GM12878 (cell line): ENCODE data around the gene LILRB3. TPM values are rescaled to one million over a fixed set of nuclear protein-coding genes. Genes with fewer than 3 reads are reported as not detected.
A peak's percentile ranks its signal among the peaks of the same experiment; 100 is the strongest.

ENCODE experiments used
- ATAC-seq: fragments of 200-7000 bp; cut with Tn5 transposase; 3 replicates; pipeline ENCODE4 v1.9.1; 2020; ENCODE audit warnings: mild to moderate bottlenecking, moderate library complexity
- BruUV-seq: library from RNA; stranded (reverse); fragments of 400-500 nt; replicated peaks from 2 replicates; lab custom pipeline; 2021; lab: Mats Ljungman, UMichigan
- CTCF ChIA-PET: fragments of 300-600 bp; sonication (Branson Sonifier 250); formaldehyde crosslinking; extraction: SDS; loops from one replicate; lab custom pipeline; 2021; ENCODE audit warnings: inconsistent platforms; lab: Yijun Ruan, JAX
- POLR2A ChIA-PET: fragments of 350-600 bp; formaldehyde crosslinking; extraction: SDS; loops from one replicate; lab custom pipeline; 2021; ENCODE audit warnings: inconsistent platforms; lab: Charles Lee
- RAD21 ChIA-PET: fragments of 300-600 bp; sonication (Branson Sonifier 250); formaldehyde crosslinking; loops from one replicate; lab custom pipeline; 2023; ENCODE audit warnings: antibody characterized with exemption; ENCODE audit not compliant: unreplicated experiment; lab: Charles Lee
- SMC1A ChIA-PET: fragments of 300-600 bp; sonication (Branson Sonifier 250); formaldehyde crosslinking; loops from one replicate; lab custom pipeline; 2023; ENCODE audit not compliant: unreplicated experiment, uncharacterized antibody; lab: Charles Lee
- DNase-seq: peaks from one replicate; pipeline ENCODE4 v3.0.0-alpha.2; 2011; ENCODE audit warnings: low read depth, low spot score
- FAIRE-seq: peaks from 3 replicates; lab custom pipeline; 2011; peaks lifted over from hg19 to GRCh38; lab: Jason Lieb, UNC
- H2AFZ ChIP-seq: 2 replicates; pipeline ENCODE4 v1.6.0; 2011; ENCODE audit warnings: low read depth, low read length, control low read depth; ENCODE audit not compliant: control insufficient read depth
- H3K27ac ChIP-seq: 2 replicates; pipeline ENCODE4 v1.5.1; 2011; ENCODE audit warnings: control low read depth; ENCODE audit not compliant: control insufficient read depth, insufficient read depth
- H3K27me3 ChIP-seq, 2 experiments: replicated peaks in 1 of 2; 2 replicates each; pipeline versions ENCODE4 v1.6.0 to v1.6.1; 2011; ENCODE audit warnings: low read length in 1 of 2; ENCODE audit not compliant: control insufficient read depth in 2 of 2, insufficient read depth in 2 of 2
- H3K36me3 ChIP-seq, 2 experiments: 2 replicates each; pipeline ENCODE4 v1.5.1; 2011; ENCODE audit warnings: low read length in 1 of 2; ENCODE audit not compliant: control insufficient read depth in 2 of 2, insufficient read depth in 2 of 2
- H3K4me1 ChIP-seq: 2 replicates; pipeline ENCODE4 v1.6.1; 2011; ENCODE audit warnings: mild to moderate bottlenecking, low read length, moderate library complexity, mixed read lengths; ENCODE audit not compliant: control insufficient read depth, insufficient read depth
- H3K4me2 ChIP-seq: 2 replicates; pipeline ENCODE4 v1.6.0; 2011; ENCODE audit warnings: control low read depth; ENCODE audit not compliant: control insufficient read depth, insufficient read depth
- H3K4me3 ChIP-seq: fragments of 200-600 bp; sonication (generic); 2 replicates; pipeline ENCODE4 v1.5.1; 2016
- H3K79me2 ChIP-seq: 2 replicates; pipeline ENCODE4 v1.6.0; 2011; ENCODE audit warnings: low read length; ENCODE audit not compliant: control insufficient read depth, insufficient read depth
- H3K9ac ChIP-seq: 2 replicates; pipeline ENCODE4 v1.8.0; 2011; ENCODE audit warnings: low read length, control low read depth, mixed read lengths; ENCODE audit not compliant: control insufficient read depth, insufficient read depth
- H3K9me3 ChIP-seq: replicated peaks from 3 replicates; pipeline ENCODE4 v1.5.1; 2011; ENCODE audit warnings: mild to moderate bottlenecking, low read length; ENCODE audit not compliant: control insufficient read depth, insufficient read depth
- H4K20me1 ChIP-seq: 2 replicates; pipeline ENCODE4 v1.6.0; 2011; ENCODE audit not compliant: control insufficient read depth, insufficient read depth
- BACH1 ChIP-seq: fragments of 450-650 bp; IDR thresholded peaks from 2 replicates; pipeline ENCODE4 v1.6.1; 2017; ENCODE audit warnings: mild to moderate bottlenecking, borderline replicate concordance
- BHLHE40 ChIP-seq, 2 experiments: fragments of 450-650 bp in 1 of 2; IDR thresholded peaks; 2 replicates each; pipeline ENCODE4 v1.6.1; 2011 to 2017; ENCODE audit warnings: low read depth in 2 of 2, borderline replicate concordance in 1 of 2, improper control_type of control experiment in 1 of 2, low read length in 1 of 2, mild to moderate bottlenecking in 1 of 2
- CEBPB ChIP-seq, 2 experiments: fragments of 150-350 bp in 1 of 2; IDR thresholded peaks; 2 replicates each; pipeline ENCODE4 v1.6.1; 2012 to 2014; ENCODE audit warnings: low read depth in 2 of 2, low read length in 2 of 2, borderline replicate concordance in 1 of 2, inconsistent platforms in 1 of 2
- ETV6 ChIP-seq, 2 experiments: fragments of 450-650 bp in 1 of 2; IDR thresholded peaks in 1 of 2; conservative IDR thresholded peaks in 1 of 2; 2 replicates each; pipeline ENCODE4 v1.6.1; 2014; ENCODE audit warnings: antibody characterized with exemption in 1 of 2, borderline replicate concordance in 1 of 2, low read depth in 1 of 2, mild to moderate bottlenecking in 1 of 2, moderate library complexity in 1 of 2
- FOXK2 ChIP-seq: fragments of 450-650 bp; IDR thresholded peaks from 2 replicates; pipeline ENCODE4 v1.6.1; 2017; ENCODE audit warnings: mild to moderate bottlenecking, moderate library complexity
- GATAD2B ChIP-seq: fragments of 450-650 bp; conservative IDR thresholded peaks from 2 replicates; pipeline ENCODE4 v1.6.1; 2017; ENCODE audit warnings: low read depth, mild to moderate bottlenecking, moderate library complexity
- IKZF2 ChIP-seq, 2 experiments: fragments of 450-650 bp; IDR thresholded peaks; 2 replicates each; pipeline ENCODE4 v1.6.1; 2017; ENCODE audit warnings: mild to moderate bottlenecking in 2 of 2, moderate library complexity in 2 of 2
- LARP7 ChIP-seq: fragments of 450-650 bp; IDR thresholded peaks from 2 replicates; pipeline ENCODE4 v1.6.1; 2017; ENCODE audit warnings: mild to moderate bottlenecking
- MEF2B ChIP-seq: fragments of 450-650 bp; IDR thresholded peaks from 2 replicates; pipeline ENCODE4 v1.6.1; 2018; ENCODE audit warnings: mild to moderate bottlenecking, moderate library complexity; ENCODE audit not compliant: partially characterized antibody, poor library complexity, severe bottlenecking
- NBN ChIP-seq: fragments of 450-650 bp; IDR thresholded peaks from 2 replicates; pipeline ENCODE4 v1.6.1; 2016
- NFYA ChIP-seq: IDR thresholded peaks from 2 replicates; pipeline ENCODE4 v1.6.1; 2011; ENCODE audit warnings: low read depth, mild to moderate bottlenecking, low read length, improper control_type of control experiment, borderline replicate concordance
- RELB ChIP-seq: fragments of 450-650 bp; IDR thresholded peaks from 2 replicates; pipeline ENCODE4 v1.6.1; 2017; ENCODE audit warnings: low read depth, mild to moderate bottlenecking, moderate library complexity
- RUNX3 ChIP-seq: IDR thresholded peaks from 2 replicates; pipeline ENCODE4 v1.6.1; 2012; ENCODE audit warnings: low read length, inconsistent platforms
- SIN3A ChIP-seq: IDR thresholded peaks from 2 replicates; pipeline ENCODE4 v1.6.1; 2012; ENCODE audit warnings: low read depth, low read length, improper control_type of control experiment
- SP1 ChIP-seq: IDR thresholded peaks from one replicate; pipeline ENCODE4 v1.6.1; 2011; ENCODE audit warnings: low read depth, low read length
- SRF ChIP-seq, 2 experiments: IDR thresholded peaks; 2 replicates each; pipeline ENCODE4 v1.6.1; 2011; ENCODE audit warnings: low read depth in 2 of 2, low read length in 2 of 2, mild to moderate bottlenecking in 1 of 2, moderate library complexity in 1 of 2
- STAT1 ChIP-seq: fragments of 450-650 bp; conservative IDR thresholded peaks from 2 replicates; pipeline ENCODE4 v1.6.1; 2014; ENCODE audit warnings: antibody characterized with exemption, mild to moderate bottlenecking
- STAT3 ChIP-seq: IDR thresholded peaks from 2 replicates; pipeline ENCODE4 v1.6.1; 2011; ENCODE audit warnings: low read depth, low read length, improper control_type of control experiment
- YY1 ChIP-seq: IDR thresholded peaks from 2 replicates; pipeline ENCODE4 v1.6.1; 2011; ENCODE audit warnings: low read depth, mild to moderate bottlenecking, low read length
- ZBTB40 ChIP-seq: fragments of 450-650 bp; IDR thresholded peaks from 2 replicates; pipeline ENCODE4 v1.6.1; 2016; ENCODE audit warnings: mild to moderate bottlenecking, moderate library complexity, borderline replicate concordance
- WGBS: methylation state at CpG from one replicate; pipeline ENCODE4 v1.1.6; 2016; ENCODE audit warnings: low lambda C conversion rate; ENCODE audit not compliant: insufficient replicate concordance, insufficient coverage; ENCODE audit errors: missing lambda C conversion rate; 5-methylcytosine and 5-hydroxymethylcytosine counted together
- in situ Hi-C: fragments of 300-500 bp; cut with MboI; formaldehyde crosslinking; loops from 9 replicates; pipeline ENCODE4 v1.14.3; 2018; ENCODE audit warnings: mixed read lengths
- intact Hi-C: fragments of 100-400 bp; cut with micrococcal nuclease; formaldehyde crosslinking; loops from one replicate; pipeline ENCODE4 v1.14.2; 2022; ENCODE audit not compliant: unreplicated experiment
- polyA plus RNA-seq, 11 experiments: library from polyadenylated mRNA; depleted of rRNA in 4 of 11; unstranded in 6 of 11; stranded (reverse) in 5 of 11; fragments of >200 nt; fragmentation: Nextera tagmentation in 4 of 11; fragmentation: Illumina TruSeq in 1 of 11; extraction: Ambion mirVana in 4 of 11; extraction: Trizol in 1 of 11; gene quantifications; 1 replicate in 1 of 11; 2 replicates in 10 of 11; pipeline versions ENCODE4 v1.2.1 to v1.2.3, GENCODE V29; 2011 to 2016; ENCODE audit warnings: inconsistent platforms in 2 of 11, missing spikeins in 2 of 11, low read depth in 1 of 11
- total RNA-seq, 4 experiments: library from RNA; depleted of rRNA in 3 of 4; stranded (reverse); fragments of >200 nt in 3 of 4; fragmentation: Illumina TruSeq in 1 of 4; extraction: Trizol in 1 of 4; gene quantifications; 2 replicates each; pipeline versions ENCODE4 v1.2.1 to v1.2.3, GENCODE V29; 2013 to 2021

Gene LILRB3
- total and polyA plus RNA-seq, 10 of the 15 experiments (the other 5 are each of a cell fraction or from before 2014, with no cell fraction given), result 0.04 to 1.1 (median 0.18) TPM; not detected in 1

GRCh38 chr19:54203151-54203611 is 19.6 kb downstream of the LILRB3 start:
- RAD21 ChIA-PET, result no interaction called here
- Histone ChIP-seq H3K79me2 (peaks cover 62% of the 10 kb centered on the region), H3K9me3 (no peaks in the 10 kb centered on the region), H3K36me3 (peaks cover 25 to 34% of the 10 kb centered on the region in 2 experiments), H3K4me3 (peak overlapping the region; percentile 92), H3K4me1 (peaks cover 38% of the 10 kb centered on the region), H3K9ac (peak overlapping the region; percentile 65), H3K4me2 (peak overlapping the region; percentile 91), H4K20me1 (peaks cover 17% of the 10 kb centered on the region), H2AFZ (no peak overlapping the region), H3K27ac (no peak overlapping the region; the same call in 1 of the 2 replicates), H3K27me3 (no peaks in the 10 kb centered on the region)
- DNase-seq (no peak), ATAC-seq (no peak), FAIRE-seq (no peak)
- POLR2A ChIA-PET, result interaction anchor here (0.5 to 7.7 kb wide), 5 partner anchors 9 to 127 kb away, joined by 3 to 100 read pairs (median 5); partner anchors contain the start of genes CNOT3, MBOAT7 and TSEN34
- in situ Hi-C loops, result no loop called here
- BruUV-seq, result no TSS peak
- intact Hi-C loops, result no loop called here
- CTCF ChIA-PET, result interaction anchor here (1.0 to 1.8 kb wide), 3 partner anchors 14 to 188 kb away, joined by 4 to 8 read pairs (median 6); partner anchors contain the start of gene MBOAT7
- WGBS, result 23% methylated on average over 9 of the region's 9 CpGs
- SMC1A ChIA-PET, result interaction anchor here (0.9 to 3.8 kb wide), 3 partner anchors 13 to 66 kb away, joined by 3 to 26 read pairs (median 5); partner anchors contain the start of genes MBOAT7 and TSEN34
- TF ChIP-seq NBN (no peak), GATAD2B (no peak), STAT3 (no peak), CEBPB (IDR thresholded peaks at IDR 0.05; ENCODE audit: borderline replicate concordance in 1 of 2, low read depth in 2 of 2, low read length in 2 of 2) (no peak), NFYA (no peak), STAT1 (no peak), YY1 (no peak), ETV6 (conservative IDR thresholded peaks at IDR 0.05 in 1 of 2, IDR thresholded peaks at IDR 0.05 in 1 of 2; ENCODE audit: borderline replicate concordance in 1 of 2, low read depth in 1 of 2) (no peak), LARP7 (no peak), RUNX3 (peak; percentile 73), MEF2B (peak; percentile 32), RELB (no peak), ZBTB40 (no peak), SRF (IDR thresholded peaks at IDR 0.05; ENCODE audit: low read depth in 2 of 2, low read length in 2 of 2) (no peak), SP1 (no peak), BACH1 (no peak), SIN3A (no peak), BHLHE40 (IDR thresholded peaks at IDR 0.05; ENCODE audit: borderline replicate concordance in 1 of 2, low read depth in 2 of 2, low read length in 1 of 2) (peak; percentile 57 to 69; a peak in 3 of 4 replicates), FOXK2 (no peak), IKZF2 (IDR thresholded peaks at IDR 0.05) (peak; percentile 21 to 38; a peak in 2 of 4 replicates)
